GM18505 (cell line): ENCODE data around the gene PCAT6.
A peak's percentile ranks its signal among the peaks of the same experiment; 100 is the strongest.
"Not testable (repeated sequence)": the region's sequence is repeated elsewhere in the genome, so short reads cannot be mapped to it uniquely, and the experiment has no call there.

Experiments used
- ATAC-seq: cut with Tn5 transposase; IDR thresholded peaks from one replicate; pipeline ENCODE4 v1.9.1; 2021; ENCODE audit not compliant: unreplicated experiment
- POLR2A ChIP-seq: IDR thresholded peaks from 4 replicates; pipeline ENCODE4 v1.6.1; 2011; ENCODE audit warnings: borderline replicate concordance; ENCODE audit not compliant: insufficient read depth, insufficient read length; ENCODE audit errors: extremely low read depth

The PCAT6 gene

GRCh38 chr1:202810615-202811295, at the start of gene PCAT6:
Gene PCAT6 (plus strand): TSS chr1:202810954.
- TF ChIP-seq POLR2A: peak; percentile 75
- peak; percentile 62 for ATAC-seq

- no peak for ATAC-seq
- no peak for TF ChIP-seq POLR2A
These were observed 48.7 kb upstream of the PCAT6 start for GRCh38 chr1:202762019-202762418.

GRCh38 chr1:202765721-202766120, 45.0 kb upstream of the PCAT6 start:
- TF ChIP-seq POLR2A: no peak
- no peak for ATAC-seq

GRCh38 chr1:202770135-202770534, 40.6 kb upstream of the PCAT6 start:
- no peak for TF ChIP-seq POLR2A
- ATAC-seq: no peak

GRCh38 chr1:202781180-202781579, 29.6 kb upstream of the PCAT6 start:
- ATAC-seq: no peak
- TF ChIP-seq POLR2A: no peak

- TF ChIP-seq POLR2A: no peak
- no peak for ATAC-seq
These were observed 23.9 kb upstream of the PCAT6 start for GRCh38 chr1:202786804-202787203.

GRCh38 chr1:202788800-202789199, 22.0 kb upstream of the PCAT6 start:
- no peak for ATAC-seq
- no peak for TF ChIP-seq POLR2A

GRCh38 chr1:202791077-202791747, 19.5 kb upstream of the PCAT6 start:
- no peak for ATAC-seq

GRCh38 chr1:202794051-202794740, 16.6 kb upstream of the PCAT6 start:
- no peak for TF ChIP-seq POLR2A
- ATAC-seq: no peak

More at GRCh38 chr1:202791077-202791747, 19.5 kb upstream of the PCAT6 start:
- TF ChIP-seq POLR2A: no peak

GRCh38 chr1:202794931-202795330, 15.8 kb upstream of the PCAT6 start:
- ATAC-seq: not testable (repeated sequence)

GRCh38 chr1:202796670-202797069, 14.1 kb upstream of the PCAT6 start:
- no peak for ATAC-seq
- TF ChIP-seq POLR2A: no peak

- TF ChIP-seq POLR2A: no peak
- ATAC-seq: no peak
These were observed 12.5 kb upstream of the PCAT6 start for GRCh38 chr1:202798260-202798659.

GRCh38 chr1:202798792-202799331, 11.9 kb upstream of the PCAT6 start:
- TF ChIP-seq POLR2A: no peak
- no peak for ATAC-seq

- no peak for ATAC-seq
- no peak for TF ChIP-seq POLR2A
These were observed 10.0 kb upstream of the PCAT6 start for GRCh38 chr1:202800742-202801141.
